ENCODE results near the gene ATG4B. TPM values are rescaled to one million over a fixed set of nuclear protein-coding genes. Genes with fewer than 3 reads are reported as not detected.
"Not testable (repeated sequence)": the region's sequence is repeated elsewhere in the genome, so short reads cannot be mapped to it uniquely, and the experiment has no call there.

The ATG4B gene
- total RNA-seq, 1 donor from 2014 or later, result 83.2 TPM

DNA sequence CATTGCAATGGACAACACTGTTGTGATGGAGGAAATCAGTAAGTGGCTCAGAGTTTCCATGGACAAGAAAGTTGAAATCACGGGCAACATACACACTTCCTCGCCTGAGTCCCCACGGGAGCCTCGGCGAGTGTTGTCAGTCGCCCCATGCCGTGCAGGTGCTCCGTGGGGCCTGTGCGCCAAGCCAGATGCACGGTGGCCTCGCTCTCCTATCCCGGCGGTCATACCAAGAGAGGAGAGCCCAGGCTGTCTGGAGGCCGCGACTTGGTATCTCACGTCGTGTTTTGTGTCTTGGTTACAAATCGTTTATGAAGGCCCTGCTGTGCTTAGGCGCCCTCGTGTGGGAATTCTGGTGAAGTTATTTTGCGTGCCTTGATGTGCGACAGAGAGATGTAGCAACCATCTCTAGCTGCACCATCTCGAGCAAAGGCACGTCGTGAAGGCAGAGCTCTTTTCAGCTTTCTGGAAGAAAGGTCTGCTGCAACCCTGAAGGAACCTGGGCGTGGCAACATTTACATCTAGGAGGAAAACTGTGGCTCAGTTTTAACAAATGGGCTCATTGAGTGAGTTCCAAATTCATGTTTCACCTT, 21.8 kb downstream of the ATG4B start:
- peaks cover 16% of the 10 kb centered on the region for H4K20me1 ChIP-seq (ENCODE audit: insufficient read depth, low read length)

DNA sequence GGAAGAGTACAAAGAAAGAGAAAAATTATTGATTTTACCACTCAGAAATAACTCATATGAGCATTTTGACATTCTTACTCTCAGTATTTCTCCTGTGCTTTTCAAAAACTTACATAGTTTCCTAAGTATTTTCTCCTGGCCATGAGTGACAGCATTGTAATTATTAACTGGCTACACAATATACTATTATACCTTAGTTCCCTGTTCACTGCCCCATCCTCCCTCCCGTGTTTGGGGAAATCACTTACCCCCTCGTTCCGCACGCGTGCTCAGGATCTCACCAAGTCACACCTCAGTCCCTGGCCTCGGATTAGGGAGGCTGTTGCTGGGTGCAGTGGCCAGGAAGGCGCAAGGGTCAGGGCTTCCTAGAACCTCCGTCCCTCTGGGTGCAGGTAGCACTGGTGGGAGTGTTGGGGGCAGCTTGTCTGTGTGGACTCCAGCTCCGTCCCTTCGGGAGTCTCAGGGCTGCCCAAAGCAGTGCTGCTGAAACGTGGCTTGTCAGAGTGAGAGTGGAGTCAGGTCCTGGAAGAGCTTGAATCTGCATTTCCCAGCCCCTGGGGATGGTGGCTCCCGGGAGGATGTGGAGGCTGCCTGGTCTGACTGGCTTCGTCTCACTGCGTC, 23.2 kb downstream of the ATG4B start:
- no peak for TF ChIP-seq EZH2 (IDR thresholded peaks at IDR 0.05; ENCODE audit: insufficient read depth, low read length)
- TF ChIP-seq, protein P1, sequence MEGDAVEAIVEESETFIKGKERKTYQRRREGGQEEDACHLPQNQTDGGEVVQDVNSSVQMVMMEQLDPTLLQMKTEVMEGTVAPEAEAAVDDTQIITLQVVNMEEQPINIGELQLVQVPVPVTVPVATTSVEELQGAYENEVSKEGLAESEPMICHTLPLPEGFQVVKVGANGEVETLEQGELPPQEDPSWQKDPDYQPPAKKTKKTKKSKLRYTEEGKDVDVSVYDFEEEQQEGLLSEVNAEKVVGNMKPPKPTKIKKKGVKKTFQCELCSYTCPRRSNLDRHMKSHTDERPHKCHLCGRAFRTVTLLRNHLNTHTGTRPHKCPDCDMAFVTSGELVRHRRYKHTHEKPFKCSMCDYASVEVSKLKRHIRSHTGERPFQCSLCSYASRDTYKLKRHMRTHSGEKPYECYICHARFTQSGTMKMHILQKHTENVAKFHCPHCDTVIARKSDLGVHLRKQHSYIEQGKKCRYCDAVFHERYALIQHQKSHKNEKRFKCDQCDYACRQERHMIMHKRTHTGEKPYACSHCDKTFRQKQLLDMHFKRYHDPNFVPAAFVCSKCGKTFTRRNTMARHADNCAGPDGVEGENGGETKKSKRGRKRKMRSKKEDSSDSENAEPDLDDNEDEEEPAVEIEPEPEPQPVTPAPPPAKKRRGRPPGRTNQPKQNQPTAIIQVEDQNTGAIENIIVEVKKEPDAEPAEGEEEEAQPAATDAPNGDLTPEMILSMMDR (IDR thresholded peaks at IDR 0.05; ENCODE audit: insufficient read depth, low read depth, low read length), result no peak
- Mint-ChIP-seq H3K9me3 (ENCODE audit: unreplicated experiment) (no peaks in the 10 kb centered on the region), H3K36me3 (ENCODE audit: low read depth, unreplicated experiment) (peaks cover 27% of the 10 kb centered on the region), H3K4me1 (ENCODE audit: low read depth, unreplicated experiment) (peaks cover 10% of the 10 kb centered on the region), H3K27me3 (ENCODE audit: low read depth, unreplicated experiment) (no peaks in the 10 kb centered on the region), H3K27ac (ENCODE audit: unreplicated experiment) (no peak overlapping the region), H3K4me3 (ENCODE audit: unreplicated experiment) (no peak overlapping the region)
- no peak overlapping the region for H3K9ac ChIP-seq (ENCODE audit: low read length)
- H3K27ac ChIP-seq (ENCODE audit: low read depth, low read length), result no peak overlapping the region
- no peaks in the 10 kb centered on the region for H3K27me3 ChIP-seq (ENCODE audit: insufficient read depth, low read length)
- H2AFZ ChIP-seq (ENCODE audit: low read depth, low read length), result no peak overlapping the region
- no peak overlapping the region for H3K4me3 ChIP-seq (ENCODE audit: insufficient read depth, low read depth, low read length)
- peaks cover 14% of the 10 kb centered on the region for H3K36me3 ChIP-seq (ENCODE audit: insufficient read depth, low read length)
- no peak overlapping the region for H3K4me2 ChIP-seq (ENCODE audit: low read length)
- peaks cover 13% of the 10 kb centered on the region for H3K4me1 ChIP-seq (ENCODE audit: insufficient read depth, low read length)
- no peak for FAIRE-seq
- H3K79me2 ChIP-seq (ENCODE audit: insufficient read depth, low read length), result no peaks in the 10 kb centered on the region
- H3K9me3 ChIP-seq (ENCODE audit: insufficient read depth, low read depth, low read length), result no peaks in the 10 kb centered on the region
- no peak for DNase-seq (ENCODE audit: low read depth)
- H4K20me1 ChIP-seq (ENCODE audit: insufficient read depth, low read length), result peaks cover 14% of the 10 kb centered on the region

More for the DNA sequence above, 21.8 kb downstream of the ATG4B start:
- Mint-ChIP-seq H3K27me3 (ENCODE audit: low read depth, unreplicated experiment) (no peaks in the 10 kb centered on the region), H3K36me3 (ENCODE audit: low read depth, unreplicated experiment) (peaks cover 35% of the 10 kb centered on the region), H3K27ac (ENCODE audit: unreplicated experiment) (peak overlapping the region; percentile 18), H3K4me3 (ENCODE audit: unreplicated experiment) (no peak overlapping the region), H3K4me1 (ENCODE audit: low read depth, unreplicated experiment) (peaks cover 3% of the 10 kb centered on the region), H3K9me3 (ENCODE audit: unreplicated experiment) (no peaks in the 10 kb centered on the region)
- Histone ChIP-seq H3K27me3 (ENCODE audit: insufficient read depth, low read length) (no peaks in the 10 kb centered on the region), H3K4me2 (ENCODE audit: low read length) (no peak overlapping the region), H3K27ac (ENCODE audit: low read depth, low read length) (no peak overlapping the region), H3K9ac (ENCODE audit: low read length) (no peak overlapping the region), H3K4me1 (ENCODE audit: insufficient read depth, low read length) (no peaks in the 10 kb centered on the region), H3K4me3 (ENCODE audit: insufficient read depth, low read depth, low read length) (no peak overlapping the region), H3K36me3 (ENCODE audit: insufficient read depth, low read length) (peaks cover 24% of the 10 kb centered on the region), H3K9me3 (ENCODE audit: insufficient read depth, low read depth, low read length) (no peaks in the 10 kb centered on the region), H3K79me2 (ENCODE audit: insufficient read depth, low read length) (no peaks in the 10 kb centered on the region), H2AFZ (ENCODE audit: low read depth, low read length) (no peak overlapping the region)
- TF ChIP-seq, protein P1 (IDR thresholded peaks at IDR 0.05; ENCODE audit: insufficient read depth, low read depth, low read length), result peak; percentile 68
- TF ChIP-seq EZH2 (IDR thresholded peaks at IDR 0.05; ENCODE audit: insufficient read depth, low read length), result no peak
- DNase-seq (ENCODE audit: low read depth) (peak; percentile 39), FAIRE-seq (peak; percentile 76)

DNA sequence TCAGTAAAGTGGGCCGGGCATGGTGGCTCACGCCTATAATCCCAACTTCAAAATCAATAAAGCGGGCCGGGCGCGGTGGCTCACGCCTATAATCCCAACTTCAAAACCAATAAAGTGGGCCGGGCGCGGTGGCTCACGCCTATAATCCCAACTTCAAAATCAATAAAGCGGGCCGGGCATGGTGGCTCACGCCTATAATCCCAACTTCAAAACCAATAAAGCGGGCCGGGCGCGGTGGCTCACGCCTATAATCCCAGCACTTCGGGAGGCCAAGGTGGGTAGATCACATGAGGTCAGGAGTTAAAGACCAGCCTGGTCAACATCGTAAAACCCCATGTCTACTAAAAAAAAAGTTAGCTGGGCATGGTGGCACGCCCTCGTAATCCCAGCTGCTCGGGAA, 25.2 kb downstream of the ATG4B start:
- H3K4me3 ChIP-seq (ENCODE audit: insufficient read depth, low read depth, low read length); H3K9ac ChIP-seq (ENCODE audit: low read length); H3K27me3 Mint-ChIP-seq (ENCODE audit: low read depth, unreplicated experiment); H3K4me3 Mint-ChIP-seq (ENCODE audit: unreplicated experiment); H3K79me2 ChIP-seq (ENCODE audit: insufficient read depth, low read length); H3K27me3 ChIP-seq (ENCODE audit: insufficient read depth, low read length); H3K36me3 ChIP-seq (ENCODE audit: insufficient read depth, low read length); H3K27ac Mint-ChIP-seq (ENCODE audit: unreplicated experiment); DNase-seq (ENCODE audit: low read depth); H2AFZ ChIP-seq (ENCODE audit: low read depth, low read length); FAIRE-seq; H3K9me3 ChIP-seq (ENCODE audit: insufficient read depth, low read depth, low read length); H3K4me2 ChIP-seq (ENCODE audit: low read length); H3K9me3 Mint-ChIP-seq (ENCODE audit: unreplicated experiment); H3K27ac ChIP-seq (ENCODE audit: low read depth, low read length): not testable (repeated sequence)
- Histone ChIP-seq H3K4me1 (ENCODE audit: insufficient read depth, low read length) (peaks cover 27% of the 10 kb centered on the region), H4K20me1 (ENCODE audit: insufficient read depth, low read length) (peaks cover 14% of the 10 kb centered on the region)
- Mint-ChIP-seq H3K36me3 (ENCODE audit: low read depth, unreplicated experiment) (peaks cover 22% of the 10 kb centered on the region), H3K4me1 (ENCODE audit: low read depth, unreplicated experiment) (peaks cover 17% of the 10 kb centered on the region)
